ENCODE results near the gene MASP2.
A peak's percentile ranks its signal among the peaks of the same experiment; 100 is the strongest.
"Not testable (repeated sequence)": the region's sequence is repeated elsewhere in the genome, so short reads cannot be mapped to it uniquely, and the experiment has no call there.

MASP2 gene

GRCh38 chr1:11039351-11040104 lies 7.5 kb downstream of the MASP2 start:
- Mint-ChIP-seq H3K27ac (no peak overlapping the region), H3K4me1 (ENCODE audit: low read depth in 2 of 2) (no peaks in the 10 kb centered on the region), H3K27me3 (no peaks in the 10 kb centered on the region), H3K4me3 (no peak overlapping the region), H3K9me3 (no peaks in the 10 kb centered on the region), H3K36me3 (ENCODE audit: insufficient read depth) (no peaks in the 10 kb centered on the region)
- DNase-seq (no peak), ATAC-seq (replicated peaks) (no peak)

DNA sequence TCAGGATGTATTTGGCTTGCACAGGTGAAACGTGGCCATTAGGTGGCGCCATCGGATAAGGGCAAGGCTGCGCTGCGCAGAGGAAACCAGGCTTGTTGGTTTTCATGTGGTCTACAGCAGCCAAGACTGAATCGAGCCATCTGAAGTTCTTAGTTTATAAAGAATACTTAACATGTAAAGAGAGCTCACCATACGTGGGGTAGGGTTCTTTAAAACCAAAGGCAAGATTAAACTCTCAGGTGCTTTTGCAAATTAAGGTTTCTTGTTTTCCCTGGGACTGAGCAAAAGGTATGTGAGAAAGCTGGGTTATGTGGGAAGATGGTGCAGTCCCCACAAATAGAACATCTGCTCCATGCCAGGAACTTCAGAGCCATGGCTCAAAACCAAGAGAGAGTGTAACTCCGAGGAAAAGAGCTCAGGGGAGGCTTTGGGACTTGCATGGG lies 9.3 kb downstream of the MASP2 start:
- Mint-ChIP-seq H3K4me1 (ENCODE audit: low read depth in 2 of 2) (no peaks in the 10 kb centered on the region), H3K4me3 (no peak overlapping the region), H3K36me3 (ENCODE audit: insufficient read depth) (peaks cover 3% of the 10 kb centered on the region), H3K27me3 (no peaks in the 10 kb centered on the region), H3K27ac (no peak overlapping the region), H3K9me3 (no peaks in the 10 kb centered on the region)
- ATAC-seq (replicated peaks) (peak; percentile 100), DNase-seq (peak; percentile 87 to 90 (median 87))

GRCh38 chr1:11037019-11037739 lies 9.9 kb downstream of the MASP2 start:
- ATAC-seq (replicated peaks); H3K4me3 Mint-ChIP-seq; H3K27ac Mint-ChIP-seq: not testable (repeated sequence)

DNA sequence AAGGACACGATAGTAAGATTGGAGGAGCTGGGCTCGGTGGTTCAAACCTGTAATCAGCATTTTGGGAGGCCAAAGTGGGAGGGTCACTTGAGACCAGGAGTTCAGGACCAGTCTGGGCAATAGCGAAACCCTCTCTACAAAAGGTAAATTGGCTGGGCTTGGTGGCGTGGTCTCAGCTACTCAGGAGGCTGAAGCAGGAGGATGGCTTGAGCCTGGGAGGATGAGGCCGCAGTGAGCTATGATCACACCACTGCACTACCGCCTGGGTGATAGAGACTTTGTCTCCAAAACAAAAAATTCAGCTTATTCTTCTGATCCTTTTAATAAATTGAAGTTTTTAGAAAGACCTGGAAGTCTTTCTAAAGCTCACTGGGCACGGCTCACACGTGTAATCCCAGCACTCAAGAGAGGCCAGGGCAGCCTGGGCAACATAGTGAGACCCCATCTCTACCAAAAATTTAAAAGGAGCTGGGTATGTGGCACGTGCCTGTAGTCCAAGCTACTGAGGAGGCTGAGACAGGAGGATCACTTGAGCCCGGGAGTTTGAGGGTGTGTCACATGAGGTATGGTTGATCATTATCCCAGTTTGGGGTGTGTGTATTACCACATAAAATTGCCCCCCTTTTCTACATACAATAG lies 15.3 kb downstream of the MASP2 start:
- peaks cover 0 to 3% of the 10 kb centered on the region in 2 donors for H3K4me1 Mint-ChIP-seq (ENCODE audit: low read depth in 2 of 2)
- DNase-seq: no peak
- H3K4me3 Mint-ChIP-seq: no peak overlapping the region
- peaks cover 35% of the 10 kb centered on the region for H3K36me3 Mint-ChIP-seq (ENCODE audit: insufficient read depth)
- no peaks in the 10 kb centered on the region for H3K9me3 Mint-ChIP-seq
- ATAC-seq (replicated peaks): no peak
- no peaks in the 10 kb centered on the region for H3K27me3 Mint-ChIP-seq
- peak overlapping the region in 1 of 2 donors; percentile 23 for H3K27ac Mint-ChIP-seq

More at GRCh38 chr1:11037019-11037739, 9.9 kb downstream of the MASP2 start:
- not testable (repeated sequence) for H3K27me3 Mint-ChIP-seq; DNase-seq; H3K36me3 Mint-ChIP-seq (ENCODE audit: insufficient read depth); H3K9me3 Mint-ChIP-seq; H3K4me1 Mint-ChIP-seq (ENCODE audit: low read depth in 2 of 2)

DNA sequence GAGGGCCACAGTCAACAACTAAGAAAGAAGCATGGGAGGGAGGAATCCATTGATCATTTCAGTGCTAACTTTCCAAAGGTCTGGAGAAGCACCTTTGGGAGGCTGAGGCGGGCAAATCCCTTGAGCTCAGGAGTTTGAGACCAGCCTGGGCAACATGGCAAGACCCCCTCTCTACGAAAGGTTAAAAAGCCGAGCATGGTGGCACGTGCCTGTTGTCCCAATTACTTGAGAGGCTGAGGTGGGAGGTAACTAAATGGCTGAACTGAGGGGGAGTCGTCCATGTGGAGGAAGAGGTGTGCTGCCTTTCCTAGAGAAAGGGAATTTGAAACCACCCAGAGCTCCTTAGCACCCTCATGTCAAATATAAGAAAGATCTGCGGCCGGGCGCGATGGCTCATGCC lies 16.2 kb downstream of the MASP2 start:
- H3K9me3 Mint-ChIP-seq: no peaks in the 10 kb centered on the region
- no peaks in the 10 kb centered on the region for H3K27me3 Mint-ChIP-seq
- ATAC-seq (replicated peaks) (no peak), DNase-seq (no peak)
- H3K27ac Mint-ChIP-seq: peak overlapping the region in 1 of 2 donors; percentile 23
- H3K4me1 Mint-ChIP-seq (ENCODE audit: low read depth in 2 of 2): peaks cover 0 to 4% of the 10 kb centered on the region in 2 donors
- no peak overlapping the region for H3K4me3 Mint-ChIP-seq
- H3K36me3 Mint-ChIP-seq (ENCODE audit: insufficient read depth): peaks cover 35% of the 10 kb centered on the region

DNA sequence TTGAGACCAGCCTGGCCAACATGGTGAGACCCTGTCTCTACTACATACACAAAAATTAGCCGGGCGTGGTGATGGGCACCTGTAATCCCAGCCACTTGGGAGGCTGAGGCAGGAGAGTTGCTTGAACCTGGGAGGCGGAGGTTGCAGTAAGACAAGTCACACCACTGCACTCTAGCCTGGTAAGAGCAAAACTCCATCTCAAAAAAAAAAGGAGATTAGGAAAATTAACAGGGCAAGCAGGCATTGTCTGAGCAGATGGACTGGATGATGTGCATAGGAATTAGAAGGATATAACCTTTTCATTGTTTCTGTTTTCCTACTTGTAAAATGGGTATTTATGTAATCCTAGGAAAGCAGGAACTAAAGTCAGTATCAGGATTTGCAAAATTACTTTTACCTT lies 19.0 kb downstream of the MASP2 start:
- Mint-ChIP-seq H3K4me3 (no peak overlapping the region), H3K27ac (peak overlapping the region in 1 of 2 donors; percentile 48), H3K27me3 (no peaks in the 10 kb centered on the region), H3K9me3 (no peaks in the 10 kb centered on the region), H3K4me1 (ENCODE audit: low read depth in 2 of 2) (peaks cover 5 to 25% of the 10 kb centered on the region in 2 donors), H3K36me3 (ENCODE audit: insufficient read depth) (peaks cover 56% of the 10 kb centered on the region)
- DNase-seq (no peak), ATAC-seq (replicated peaks) (no peak)

GRCh38 chr1:11027316-11027715 lies 19.7 kb downstream of the MASP2 start:
- peaks cover 63% of the 10 kb centered on the region for H3K36me3 Mint-ChIP-seq (ENCODE audit: insufficient read depth)
- H3K4me3 Mint-ChIP-seq: no peak overlapping the region
- H3K27ac Mint-ChIP-seq: no peak overlapping the region
- peaks cover 6 to 27% of the 10 kb centered on the region in 2 donors for H3K4me1 Mint-ChIP-seq (ENCODE audit: low read depth in 2 of 2)
- ATAC-seq (replicated peaks) (no peak), DNase-seq (no peak)
- H3K27me3 Mint-ChIP-seq: no peaks in the 10 kb centered on the region
- H3K9me3 Mint-ChIP-seq: no peaks in the 10 kb centered on the region

DNA sequence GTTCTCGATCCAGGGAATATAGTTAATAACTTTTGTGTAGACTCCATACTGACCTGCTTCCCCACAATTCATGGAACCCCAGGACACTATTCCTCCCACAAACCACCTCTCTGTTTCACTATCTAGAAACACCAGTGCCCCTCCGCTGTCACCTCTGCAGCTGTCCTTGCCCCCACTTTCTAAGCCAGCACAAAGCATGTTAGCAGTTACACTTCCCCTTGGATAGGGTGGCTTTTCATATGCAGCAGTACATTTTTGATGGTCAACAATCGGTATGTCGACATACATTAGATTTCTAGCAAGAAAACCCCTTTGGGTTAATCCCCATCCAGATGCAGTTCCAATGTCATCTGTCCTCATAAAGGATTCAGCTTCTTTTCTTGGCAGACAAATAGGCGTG lies 20.1 kb downstream of the MASP2 start:
- H3K9me3 Mint-ChIP-seq: no peaks in the 10 kb centered on the region
- no peaks in the 10 kb centered on the region for H3K27me3 Mint-ChIP-seq
- ATAC-seq (replicated peaks) (no peak), DNase-seq (no peak)
- H3K4me1 Mint-ChIP-seq (ENCODE audit: low read depth in 2 of 2): peaks cover 9 to 29% of the 10 kb centered on the region in 2 donors
- H3K27ac Mint-ChIP-seq: no peak overlapping the region
- H3K4me3 Mint-ChIP-seq: no peak overlapping the region
- H3K36me3 Mint-ChIP-seq (ENCODE audit: insufficient read depth): peaks cover 63% of the 10 kb centered on the region

DNA sequence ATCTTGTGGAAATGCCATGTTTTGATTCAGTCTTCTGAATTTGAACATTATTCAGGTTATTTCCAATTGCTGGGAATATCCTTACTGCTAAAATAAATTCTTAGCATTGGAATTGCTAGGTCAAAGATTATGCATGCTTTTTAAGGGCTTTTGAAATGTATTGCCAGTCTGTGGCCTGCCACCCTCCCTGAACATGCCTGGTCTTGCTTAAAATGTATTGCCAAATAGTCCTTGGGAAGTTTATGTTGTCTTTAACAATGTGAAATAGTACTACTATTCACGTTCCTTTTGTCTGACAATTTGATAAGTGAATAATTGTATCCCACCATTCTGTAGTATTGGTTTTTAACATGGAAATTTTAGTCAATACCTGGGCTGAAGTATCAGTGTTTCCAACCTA lies 21.0 kb downstream of the MASP2 start:
- Mint-ChIP-seq H3K27ac (no peak overlapping the region), H3K9me3 (no peaks in the 10 kb centered on the region), H3K4me3 (no peak overlapping the region), H3K27me3 (no peaks in the 10 kb centered on the region), H3K4me1 (ENCODE audit: low read depth in 2 of 2) (peaks cover 10 to 31% of the 10 kb centered on the region in 2 donors), H3K36me3 (ENCODE audit: insufficient read depth) (peaks cover 64% of the 10 kb centered on the region)
- ATAC-seq (replicated peaks): no peak
- no peak for DNase-seq

- Mint-ChIP-seq H3K27me3 (no peaks in the 10 kb centered on the region), H3K27ac (no peak overlapping the region), H3K9me3 (no peaks in the 10 kb centered on the region), H3K36me3 (ENCODE audit: insufficient read depth) (peaks cover 68% of the 10 kb centered on the region), H3K4me3 (no peak overlapping the region), H3K4me1 (ENCODE audit: low read depth in 2 of 2) (peaks cover 10 to 31% of the 10 kb centered on the region in 2 donors)
- ATAC-seq (replicated peaks): no peak
- DNase-seq: no peak
Observed at GRCh38 chr1:11025618-11026017, 21.4 kb downstream of the MASP2 start.

DNA sequence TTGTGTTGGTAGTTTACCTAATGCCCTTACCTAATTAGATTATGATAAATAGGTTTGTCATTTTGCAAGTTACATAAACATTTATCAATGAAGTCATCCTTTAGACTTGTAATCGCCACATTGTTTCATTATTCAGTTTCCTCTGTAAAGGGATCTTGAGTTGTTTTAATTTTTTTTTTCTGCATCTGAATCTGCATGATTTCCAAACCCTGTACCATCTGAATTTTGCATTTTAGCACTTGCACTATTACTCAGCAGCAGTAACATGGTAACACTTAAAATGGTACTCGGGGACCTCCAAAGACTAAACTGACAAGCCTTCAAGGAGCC lies 22.2 kb downstream of the MASP2 start:
- H3K36me3 Mint-ChIP-seq (ENCODE audit: insufficient read depth): peaks cover 76% of the 10 kb centered on the region

DNA sequence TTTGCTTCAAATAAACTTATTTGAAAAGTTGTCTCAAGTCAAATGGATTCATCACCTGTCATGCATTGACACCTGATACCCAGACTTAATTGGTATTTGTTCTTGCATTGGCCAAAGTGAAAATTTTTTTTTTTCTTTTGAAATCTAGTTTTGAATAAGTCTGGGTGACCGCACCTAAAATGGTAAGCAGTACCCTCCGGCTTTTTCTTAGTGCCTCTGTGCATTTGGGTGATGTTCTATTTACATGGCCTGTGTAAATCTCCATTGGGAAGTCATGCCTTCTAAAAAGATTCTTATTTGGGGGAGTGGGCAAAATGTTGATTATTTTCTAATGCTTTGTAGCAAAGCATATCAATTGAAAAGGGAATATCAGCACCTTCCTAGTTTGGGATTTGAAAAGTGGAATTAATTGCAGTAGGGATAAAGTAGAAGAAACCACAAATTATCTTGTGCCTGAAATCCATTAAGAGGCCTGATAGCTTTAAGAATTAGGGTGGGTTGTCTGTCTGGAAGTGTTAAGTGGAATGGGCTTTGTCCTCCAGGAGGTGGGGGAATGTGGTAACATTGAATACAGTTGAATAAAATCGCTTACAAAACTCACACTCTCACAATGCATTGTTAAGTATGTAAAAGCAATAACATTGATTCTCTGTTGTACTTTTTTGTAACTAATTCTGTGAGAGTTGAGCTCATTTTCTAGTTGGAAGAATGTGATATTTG lies 22.7 kb downstream of the MASP2 start:
- DNase-seq (no peak), ATAC-seq (replicated peaks) (no peak)
- no peak overlapping the region for H3K4me3 Mint-ChIP-seq
- H3K27ac Mint-ChIP-seq: no peak overlapping the region
- H3K4me1 Mint-ChIP-seq (ENCODE audit: low read depth in 2 of 2): peaks cover 10 to 31% of the 10 kb centered on the region in 2 donors
- H3K9me3 Mint-ChIP-seq: no peaks in the 10 kb centered on the region
- peaks cover 81% of the 10 kb centered on the region for H3K36me3 Mint-ChIP-seq (ENCODE audit: insufficient read depth)
- no peaks in the 10 kb centered on the region for H3K27me3 Mint-ChIP-seq

More for the DNA sequence above, 22.2 kb downstream of the MASP2 start:
- Mint-ChIP-seq H3K27me3 (no peaks in the 10 kb centered on the region), H3K4me3 (no peak overlapping the region), H3K9me3 (no peaks in the 10 kb centered on the region), H3K27ac (no peak overlapping the region), H3K4me1 (ENCODE audit: low read depth in 2 of 2) (peaks cover 10 to 31% of the 10 kb centered on the region in 2 donors)
- ATAC-seq (replicated peaks) (no peak), DNase-seq (no peak)

GRCh38 chr1:11023201-11023600 lies 23.8 kb downstream of the MASP2 start:
- H3K27ac Mint-ChIP-seq: peak overlapping the region in 1 of 2 donors; percentile 65
- no peaks in the 10 kb centered on the region for H3K27me3 Mint-ChIP-seq
- H3K4me3 Mint-ChIP-seq: no peak overlapping the region
- DNase-seq: no peak
- ATAC-seq (replicated peaks): no peak
- H3K36me3 Mint-ChIP-seq (ENCODE audit: insufficient read depth): peaks cover 81% of the 10 kb centered on the region
- peaks cover 10 to 36% of the 10 kb centered on the region in 2 donors for H3K4me1 Mint-ChIP-seq (ENCODE audit: low read depth in 2 of 2)
- no peaks in the 10 kb centered on the region for H3K9me3 Mint-ChIP-seq
